Panc1 (cell line): ENCODE measurements around the gene RASD1. TPM values are rescaled to one million over a fixed set of nuclear protein-coding genes. Genes with fewer than 3 reads are reported as not detected.

Source experiments
- ATAC-seq: fragments of 200-7000 bp; cut with Tn5 transposase; 2 replicates; pipeline ENCODE4 v1.9.1; 2020; ENCODE audit warnings: mild to moderate bottlenecking, moderate library complexity
- BruUV-seq: library from RNA; stranded (reverse); fragments of 400-500 nt; replicated peaks from 2 replicates; lab custom pipeline; 2021; lab: Mats Ljungman, UMichigan
- CTCF ChIA-PET: fragments of 300-600 bp; sonication (Branson Sonifier 250); formaldehyde crosslinking; loops from one replicate; lab custom pipeline; 2022; ENCODE audit warnings: antibody characterized with exemption; lab: Charles Lee
- POLR2A ChIA-PET: fragments of 300-600 bp; sonication (Branson Sonifier 250); formaldehyde crosslinking; loops from one replicate; lab custom pipeline; 2022; ENCODE audit warnings: antibody characterized with exemption; lab: Charles Lee
- DNase-seq: peaks from one replicate; pipeline ENCODE4 v3.0.0-alpha.2; 2010; ENCODE audit warnings: low read depth, low spot score
- H3K27ac ChIP-seq: 2 replicates; pipeline ENCODE4 v1.5.1; 2011; ENCODE audit warnings: mild to moderate bottlenecking, low read length, inconsistent platforms
- H3K27me3 ChIP-seq: fragments of 200-500 bp; sonication (Bioruptor generic); 2 replicates; pipeline ENCODE4 v1.6.0; 2014; ENCODE audit warnings: low read length, inconsistent platforms; ENCODE audit not compliant: control insufficient read depth, insufficient read depth
- H3K36me3 ChIP-seq: fragments of 200-500 bp; sonication (Bioruptor generic); 2 replicates; pipeline ENCODE4 v1.5.1; 2014; ENCODE audit warnings: inconsistent platforms, mild to moderate bottlenecking, low read length, moderate library complexity; ENCODE audit not compliant: control insufficient read depth, insufficient read depth
- H3K4me1 ChIP-seq: 2 replicates; pipeline ENCODE4 v1.5.1; 2011; ENCODE audit warnings: inconsistent platforms, mild to moderate bottlenecking, low read length, moderate library complexity; ENCODE audit not compliant: control insufficient read depth, insufficient read depth
- H3K4me3 ChIP-seq, 2 experiments: 2 replicates each; pipeline ENCODE4 v1.5.1; 2011 to 2012; ENCODE audit warnings: low read depth in 2 of 2, low read length in 2 of 2, mild to moderate bottlenecking in 2 of 2, inconsistent platforms in 1 of 2, moderate library complexity in 1 of 2
- H3K9me3 ChIP-seq: fragments of 200-500 bp; sonication (Bioruptor generic); 2 replicates; pipeline ENCODE4 v1.5.1; 2014; ENCODE audit warnings: low read depth, mild to moderate bottlenecking, inconsistent platforms, low read length, moderate library complexity; ENCODE audit not compliant: control insufficient read depth, insufficient read depth
- CTCF ChIP-seq: fragments of 450-650 bp; IDR thresholded peaks from 2 replicates; pipeline ENCODE4 v1.5.1; 2017; ENCODE audit warnings: mild to moderate bottlenecking
- POLR2AphosphoS5 ChIP-seq: IDR thresholded peaks from 2 replicates; pipeline ENCODE4 v1.6.1; 2012; ENCODE audit warnings: mild to moderate bottlenecking, low read depth, low read length, moderate library complexity
- REST ChIP-seq, 2 experiments: IDR thresholded peaks; 2 replicates each; pipeline ENCODE4 v1.6.1; 2011 to 2012; ENCODE audit warnings: low read depth in 2 of 2, control low read depth in 1 of 2, low read length in 1 of 2, mild to moderate bottlenecking in 1 of 2, moderate library complexity in 1 of 2; ENCODE audit not compliant: insufficient read depth in 1 of 2
- SIN3A ChIP-seq: IDR thresholded peaks from 2 replicates; pipeline ENCODE4 v1.6.1; 2012; ENCODE audit warnings: low read depth, mild to moderate bottlenecking, low read length, moderate library complexity, borderline replicate concordance; ENCODE audit not compliant: insufficient read depth
- TCF7L2 ChIP-seq: IDR thresholded peaks from 2 replicates; pipeline ENCODE4 v1.6.1; 2011; ENCODE audit warnings: mild to moderate bottlenecking, low read depth, low read length, inconsistent platforms
- in situ Hi-C: cut with HindIII; loops from 2 replicates; pipeline ENCODE4 v1.10.0; 2016; ENCODE audit warnings: low sequenced_read_pairs, low pct_unique_long_range_greater_than_20kb
- intact Hi-C: fragments of 100-400 bp; cut with micrococcal nuclease; formaldehyde crosslinking; loops from one replicate; pipeline ENCODE4 v1.10.0; 2022; ENCODE audit not compliant: unreplicated experiment
- total RNA-seq: library from RNA; stranded (reverse); gene quantifications from one replicate; pipeline ENCODE4 v1.2.1, GENCODE V29; 2021; ENCODE audit not compliant: unreplicated experiment

Gene RASD1
- total RNA-seq, 1 experiment from 2014 or later: 1.7 TPM

- BruUV-seq: no TSS peak
- Histone ChIP-seq H3K36me3 (no peaks in the 10 kb centered on the region), H3K27me3 (no peaks in the 10 kb centered on the region), H3K4me1 (peaks cover 8% of the 10 kb centered on the region), H3K9me3 (no peaks in the 10 kb centered on the region), H3K27ac (no peak overlapping the region), H3K4me3 (no peak overlapping the region)
- CTCF ChIA-PET: no interaction called here
- intact Hi-C loops (no loop called here), in situ Hi-C loops (no loop called here)
- TF ChIP-seq TCF7L2 (no peak), CTCF (no peak), SIN3A (no peak), POLR2AphosphoS5 (no peak), REST (IDR thresholded peaks at IDR 0.05; ENCODE audit: insufficient read depth in 1 of 2, low read depth in 2 of 2, low read length in 1 of 2) (no peak)
- POLR2A ChIA-PET: interaction anchor here (0.8 kb wide), 1 partner anchor 12 kb away, joined by 4 read pairs; no protein-coding TSS in a partner anchor
- DNase-seq (no peak), ATAC-seq (no peak)
These were observed 19.1 kb upstream of the RASD1 start for GRCh38 chr17:17514993-17515933.

- Histone ChIP-seq H3K36me3 (no peaks in the 10 kb centered on the region), H3K4me1 (peaks cover 8% of the 10 kb centered on the region), H3K4me3 (no peak overlapping the region), H3K27me3 (no peaks in the 10 kb centered on the region), H3K27ac (no peak overlapping the region), H3K9me3 (no peaks in the 10 kb centered on the region)
- ATAC-seq: no peak
- no peak for DNase-seq
- no TSS peak for BruUV-seq
- in situ Hi-C loops (no loop called here), intact Hi-C loops (no loop called here)
- POLR2A ChIA-PET: interaction anchor here (0.8 kb wide), 1 partner anchor 13 kb away, joined by 4 read pairs; no protein-coding TSS in a partner anchor
- TF ChIP-seq POLR2AphosphoS5 (no peak), CTCF (no peak), REST (IDR thresholded peaks at IDR 0.05; ENCODE audit: insufficient read depth in 1 of 2, low read depth in 2 of 2, low read length in 1 of 2) (no peak), TCF7L2 (no peak)
- CTCF ChIA-PET: interaction anchor here (0.6 kb wide), 1 partner anchor 515 kb away, joined by 3 read pairs; no protein-coding TSS in a partner anchor
These were observed 18.3 kb upstream of the RASD1 start for GRCh38 chr17:17514361-17514992.
